GM12891 (cell line): Measurements from ENCODE around the gene BRSK2.

Source experiments
- DNase-seq: peaks from one replicate; pipeline ENCODE4 v3.0.0; 2011; ENCODE audit warnings: low spot score; ENCODE audit not compliant: insufficient read length
- FAIRE-seq: peaks from 2 replicates; lab custom pipeline; 2011; peaks lifted over from hg19 to GRCh38; lab: Jason Lieb, UNC
- PAX5 ChIP-seq: IDR thresholded peaks from 2 replicates; pipeline ENCODE4 v1.6.1; 2011; ENCODE audit warnings: low read length, moderate library complexity, mild to moderate bottlenecking; ENCODE audit not compliant: insufficient read depth, severe bottlenecking
- POLR2A ChIP-seq: IDR thresholded peaks from 2 replicates; pipeline ENCODE4 v1.6.1; 2011; ENCODE audit warnings: low read depth, low read length, control low read depth
- POLR2AphosphoS5 ChIP-seq: IDR thresholded peaks from 2 replicates; pipeline ENCODE4 v1.6.1; 2011; ENCODE audit warnings: low read depth, low read length, control low read depth
- POU2F2 ChIP-seq: IDR thresholded peaks from 2 replicates; pipeline ENCODE4 v1.6.1; 2011; ENCODE audit warnings: low read depth, mild to moderate bottlenecking, control low read depth, low read length, moderate library complexity
- SPI1 ChIP-seq: IDR thresholded peaks from 2 replicates; pipeline ENCODE4 v1.6.1; 2011; ENCODE audit warnings: low read depth, low read length, control low read depth
- TAF1 ChIP-seq: IDR thresholded peaks from 2 replicates; pipeline ENCODE4 v1.6.1; 2011; ENCODE audit warnings: low read depth, low read length, control low read depth

Gene BRSK2

GRCh38 chr11:1444321-1444720 lies 54.6 kb downstream of the BRSK2 start:
- no peak for FAIRE-seq
- no peak for TF ChIP-seq PAX5
- no peak for TF ChIP-seq SPI1
- TF ChIP-seq POLR2AphosphoS5, result no peak
- TF ChIP-seq POU2F2, result no peak
- TF ChIP-seq POLR2A, result no peak
- no peak for TF ChIP-seq TAF1
- DNase-seq, result no peak

GRCh38 chr11:1444823-1445422 lies 55.2 kb downstream of the BRSK2 start:
- TF ChIP-seq PAX5, result no peak
- no peak for TF ChIP-seq TAF1
- TF ChIP-seq POU2F2, result no peak
- TF ChIP-seq POLR2A, result no peak
- no peak for TF ChIP-seq SPI1
- no peak for TF ChIP-seq POLR2AphosphoS5
- FAIRE-seq (no peak), DNase-seq (no peak)

- FAIRE-seq (no peak), DNase-seq (no peak)
- TF ChIP-seq TAF1, result no peak
- TF ChIP-seq POLR2AphosphoS5, result no peak
- no peak for TF ChIP-seq POLR2A
- no peak for TF ChIP-seq POU2F2
- no peak for TF ChIP-seq PAX5
- no peak for TF ChIP-seq SPI1
Measured at GRCh38 chr11:1445741-1446445, 56.2 kb downstream of the BRSK2 start.

- TF ChIP-seq POU2F2, result no peak
- TF ChIP-seq SPI1, result no peak
- DNase-seq (no peak), FAIRE-seq (no peak)
Measured at GRCh38 chr11:1446623-1447022, 56.9 kb downstream of the BRSK2 start.

- no peak for DNase-seq
- FAIRE-seq, result no peak
- no peak for TF ChIP-seq SPI1
- no peak for TF ChIP-seq POLR2AphosphoS5
- no peak for TF ChIP-seq TAF1
- no peak for TF ChIP-seq POLR2A
- TF ChIP-seq PAX5, result no peak
- no peak for TF ChIP-seq POU2F2
Measured at GRCh38 chr11:1447845-1448825, 58.4 kb downstream of the BRSK2 start.

- TF ChIP-seq POLR2AphosphoS5, result no peak
- no peak for TF ChIP-seq POLR2A
- no peak for TF ChIP-seq SPI1
- no peak for TF ChIP-seq POU2F2
- TF ChIP-seq TAF1, result no peak
- no peak for TF ChIP-seq PAX5
- FAIRE-seq (no peak), DNase-seq (no peak)
Measured at GRCh38 chr11:1448882-1449281, 59.1 kb downstream of the BRSK2 start.

- TF ChIP-seq SPI1, result no peak
- no peak for TF ChIP-seq POLR2AphosphoS5
- no peak for TF ChIP-seq POLR2A
- FAIRE-seq, result no peak
Measured at GRCh38 chr11:1449490-1450243, 59.9 kb downstream of the BRSK2 start.

GRCh38 chr11:1450344-1450875 lies 60.7 kb downstream of the BRSK2 start:
- TF ChIP-seq TAF1, result no peak
- no peak for TF ChIP-seq POLR2AphosphoS5
- TF ChIP-seq SPI1, result no peak
- no peak for TF ChIP-seq PAX5
- TF ChIP-seq POU2F2, result no peak
- no peak for TF ChIP-seq POLR2A
- FAIRE-seq (no peak), DNase-seq (no peak)

More at GRCh38 chr11:1449490-1450243, 59.9 kb downstream of the BRSK2 start:
- DNase-seq, result no peak
